Measurements from ENCODE around the gene RNF41. TPM values are rescaled to one million over a fixed set of nuclear protein-coding genes. Genes with fewer than 3 reads are reported as not detected.

The RNF41 gene
- total RNA-seq, 1 donor from 2014 or later: 49.6 TPM

DNA sequence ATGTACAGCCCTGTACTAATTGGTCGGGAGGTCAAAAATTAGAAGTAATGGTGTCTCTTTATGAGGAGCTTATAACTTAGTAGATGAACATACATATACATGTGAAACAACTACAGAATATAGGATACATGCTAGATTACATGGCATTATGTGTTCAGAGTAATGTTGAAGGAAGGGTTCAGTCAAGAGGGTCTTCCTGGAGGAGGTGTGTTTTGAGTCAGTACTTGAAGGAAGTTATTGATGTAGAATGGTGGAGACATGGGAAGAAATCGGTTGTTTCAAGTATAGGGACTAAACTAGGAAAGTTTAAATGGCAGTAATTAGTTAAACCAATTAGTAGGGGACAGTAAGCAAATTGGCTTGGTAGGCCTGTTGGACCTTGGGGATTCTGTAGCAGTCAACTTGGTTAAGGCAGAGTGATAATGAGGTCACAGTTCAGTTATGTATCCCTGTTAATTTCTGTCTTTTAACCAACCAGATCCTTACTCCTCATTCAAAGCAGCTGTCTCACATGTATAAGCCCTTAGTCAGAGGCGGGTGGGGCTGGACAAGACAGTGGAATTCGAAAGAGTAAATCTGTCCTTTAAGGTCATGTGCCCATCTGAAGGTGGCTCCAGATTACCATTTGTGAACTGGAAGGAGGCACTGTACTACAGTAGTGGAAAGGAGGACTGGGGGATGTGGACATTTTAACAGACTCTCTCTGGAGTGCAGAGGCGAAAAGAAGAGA, 39.9 kb upstream of the RNF41 start:
- DNase-seq (ENCODE audit: low spot score in 2 of 2, unreplicated experiment in 2 of 2): no peak
- H3K27ac Mint-ChIP-seq: no peak overlapping the region

DNA sequence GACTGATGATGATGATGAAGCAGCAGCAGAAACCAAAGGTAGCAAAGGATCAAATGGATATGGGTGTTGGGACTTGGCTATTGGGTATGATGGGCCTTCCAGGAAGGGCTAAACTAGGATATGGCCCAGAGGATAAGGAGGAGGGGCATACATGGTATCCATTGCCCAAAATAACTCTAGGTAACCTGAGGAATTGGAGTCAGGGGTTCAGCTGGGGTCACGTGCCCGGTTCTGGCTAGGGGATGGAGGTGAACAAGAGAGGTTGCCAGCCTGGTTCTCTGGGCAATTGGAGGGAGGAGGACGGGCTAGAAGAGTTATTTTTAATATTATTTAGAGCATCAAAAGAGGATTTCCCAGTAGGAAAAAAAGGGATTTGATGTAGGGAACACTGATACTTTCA, 39.2 kb upstream of the RNF41 start:
- Mint-ChIP-seq H3K36me3 (peaks cover 4% of the 10 kb centered on the region), H3K4me1 (peaks cover 16% of the 10 kb centered on the region), H3K9me3 (no peaks in the 10 kb centered on the region), H3K27me3 (ENCODE audit: low read depth) (no peaks in the 10 kb centered on the region), H3K27ac (no peak overlapping the region), H3K4me3 (no peak overlapping the region)
- DNase-seq (ENCODE audit: low spot score in 2 of 2, unreplicated experiment in 2 of 2): no peak
- TF ChIP-seq, protein P1, sequence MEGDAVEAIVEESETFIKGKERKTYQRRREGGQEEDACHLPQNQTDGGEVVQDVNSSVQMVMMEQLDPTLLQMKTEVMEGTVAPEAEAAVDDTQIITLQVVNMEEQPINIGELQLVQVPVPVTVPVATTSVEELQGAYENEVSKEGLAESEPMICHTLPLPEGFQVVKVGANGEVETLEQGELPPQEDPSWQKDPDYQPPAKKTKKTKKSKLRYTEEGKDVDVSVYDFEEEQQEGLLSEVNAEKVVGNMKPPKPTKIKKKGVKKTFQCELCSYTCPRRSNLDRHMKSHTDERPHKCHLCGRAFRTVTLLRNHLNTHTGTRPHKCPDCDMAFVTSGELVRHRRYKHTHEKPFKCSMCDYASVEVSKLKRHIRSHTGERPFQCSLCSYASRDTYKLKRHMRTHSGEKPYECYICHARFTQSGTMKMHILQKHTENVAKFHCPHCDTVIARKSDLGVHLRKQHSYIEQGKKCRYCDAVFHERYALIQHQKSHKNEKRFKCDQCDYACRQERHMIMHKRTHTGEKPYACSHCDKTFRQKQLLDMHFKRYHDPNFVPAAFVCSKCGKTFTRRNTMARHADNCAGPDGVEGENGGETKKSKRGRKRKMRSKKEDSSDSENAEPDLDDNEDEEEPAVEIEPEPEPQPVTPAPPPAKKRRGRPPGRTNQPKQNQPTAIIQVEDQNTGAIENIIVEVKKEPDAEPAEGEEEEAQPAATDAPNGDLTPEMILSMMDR (IDR thresholded peaks at IDR 0.05; ENCODE audit: unreplicated experiment): no peak

More for the DNA sequence above, 39.9 kb upstream of the RNF41 start:
- H3K27me3 Mint-ChIP-seq (ENCODE audit: low read depth): no peaks in the 10 kb centered on the region
- H3K9me3 Mint-ChIP-seq: no peaks in the 10 kb centered on the region
- no peak overlapping the region for H3K4me3 Mint-ChIP-seq
- H3K4me1 Mint-ChIP-seq: peaks cover 19% of the 10 kb centered on the region
- H3K36me3 Mint-ChIP-seq: no peaks in the 10 kb centered on the region
- TF ChIP-seq, protein P1 (IDR thresholded peaks at IDR 0.05; ENCODE audit: unreplicated experiment): no peak

DNA sequence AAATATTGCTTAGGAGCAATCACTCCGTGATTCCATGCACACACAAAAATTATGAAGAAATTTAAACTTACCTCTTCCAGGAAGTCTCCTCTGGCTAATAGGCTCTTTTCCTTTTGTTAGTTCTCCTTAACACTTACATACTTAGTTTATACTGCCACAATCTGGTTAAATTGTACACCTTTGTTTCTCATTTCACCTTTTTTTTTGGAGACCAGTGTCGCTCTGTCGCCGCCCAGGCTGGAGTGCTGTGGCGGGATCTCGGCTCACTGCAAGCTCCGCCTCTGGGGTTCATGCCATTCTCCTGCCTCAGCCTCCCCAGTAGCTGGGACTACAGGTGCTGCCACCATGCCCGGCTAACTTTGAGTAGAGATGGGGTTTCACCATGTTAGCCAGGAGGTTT, 38.7 kb upstream of the RNF41 start:
- no peaks in the 10 kb centered on the region for H3K27me3 Mint-ChIP-seq (ENCODE audit: low read depth)
- H3K36me3 Mint-ChIP-seq: peaks cover 4% of the 10 kb centered on the region
- H3K27ac Mint-ChIP-seq: no peak overlapping the region
- H3K4me1 Mint-ChIP-seq: peaks cover 15% of the 10 kb centered on the region
- no peaks in the 10 kb centered on the region for H3K9me3 Mint-ChIP-seq
- DNase-seq (ENCODE audit: low spot score in 2 of 2, unreplicated experiment in 2 of 2): no peak
- TF ChIP-seq, protein P1 (IDR thresholded peaks at IDR 0.05; ENCODE audit: unreplicated experiment): no peak
- H3K4me3 Mint-ChIP-seq: no peak overlapping the region

DNA sequence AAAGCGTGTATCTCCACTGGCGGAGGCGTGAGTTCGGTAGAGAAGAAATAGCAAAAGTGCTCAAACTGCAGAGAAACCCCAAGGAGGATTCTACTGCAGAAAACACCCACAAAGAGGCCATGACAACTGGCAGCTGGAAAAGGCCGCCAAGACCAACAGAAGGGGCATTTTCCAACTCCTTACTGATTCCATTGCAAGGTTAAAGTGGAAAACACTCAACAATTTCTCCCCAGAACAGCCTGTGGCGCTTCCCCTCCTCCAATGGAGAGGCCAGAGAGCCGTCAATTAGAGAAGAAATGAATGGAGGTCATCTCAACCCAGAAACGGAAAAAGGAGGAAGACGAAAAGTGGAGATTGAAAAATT, 37.1 kb upstream of the RNF41 start:
- DNase-seq (ENCODE audit: low spot score in 2 of 2, unreplicated experiment in 2 of 2): no peak
- H3K27me3 Mint-ChIP-seq (ENCODE audit: low read depth): no peaks in the 10 kb centered on the region
- H3K36me3 Mint-ChIP-seq: peaks cover 15% of the 10 kb centered on the region
- no peaks in the 10 kb centered on the region for H3K9me3 Mint-ChIP-seq
- peaks cover 15% of the 10 kb centered on the region for H3K4me1 Mint-ChIP-seq
- H3K4me3 Mint-ChIP-seq: peak overlapping the region; percentile 88
- TF ChIP-seq, protein P1 (IDR thresholded peaks at IDR 0.05; ENCODE audit: unreplicated experiment): no peak
- peak overlapping the region; percentile 90 for H3K27ac Mint-ChIP-seq

DNA sequence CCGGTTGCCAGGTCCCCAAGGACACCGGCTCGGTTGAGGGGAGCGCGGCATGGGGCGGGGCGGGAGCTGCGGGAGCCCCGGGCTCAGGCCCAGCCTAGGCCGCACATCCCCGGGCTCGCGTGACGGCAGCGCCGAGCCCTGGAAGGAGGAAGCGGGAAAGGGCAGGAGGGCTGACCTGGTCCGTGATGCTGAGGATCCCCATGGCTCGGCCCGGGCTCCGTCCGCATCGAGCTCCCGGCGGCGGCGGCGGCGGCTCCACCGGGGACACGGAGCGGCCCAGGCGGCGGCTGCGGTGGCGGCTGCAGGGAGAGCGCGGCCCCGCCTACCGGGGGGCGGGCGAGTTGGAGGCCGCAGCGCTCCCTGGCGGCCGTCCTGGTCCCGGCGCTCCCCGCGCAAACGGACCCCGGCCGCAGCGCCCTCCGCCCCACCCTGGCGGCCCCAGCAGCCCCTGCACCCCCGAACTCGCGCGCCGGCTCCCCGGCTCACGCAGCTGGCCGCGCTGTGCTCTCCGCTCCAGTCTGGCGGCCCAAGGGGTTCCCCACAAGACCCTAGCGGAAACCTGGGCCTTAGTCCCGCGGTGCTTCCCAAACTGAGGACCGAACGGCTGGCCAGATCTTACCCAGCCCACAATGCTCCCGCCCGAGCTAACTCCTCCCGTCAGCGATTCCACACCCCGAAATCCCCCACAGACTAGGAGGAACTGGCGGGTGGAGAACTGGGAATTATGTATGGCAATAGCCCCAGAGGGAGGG, 36.5 kb upstream of the RNF41 start, which contains the start of gene ANKRD52:
Gene ANKRD52, minus strand, starts transcription at position 317 of the 752 bp plus-strand sequence. Its CDS starts 115 bp downstream, at position 202.
- Mint-ChIP-seq H3K36me3 (peaks cover 20% of the 10 kb centered on the region), H3K9me3 (no peaks in the 10 kb centered on the region), H3K27me3 (ENCODE audit: low read depth) (no peaks in the 10 kb centered on the region), H3K4me3 (peak within 1 kb of the TSS; percentile 94), H3K27ac (peak within 1 kb of the TSS; percentile 92), H3K4me1 (peaks cover 15% of the 10 kb centered on the region)
- TF ChIP-seq, protein P1 (IDR thresholded peaks at IDR 0.05; ENCODE audit: unreplicated experiment): peak; percentile 59
- DNase-seq (ENCODE audit: low spot score in 2 of 2, unreplicated experiment in 2 of 2): peak; percentile 81 to 89

Data from mesothelial cell of epicardium (in vitro differentiated cells).